HG03066 (cell line): ENCODE measurements around the gene GSE1.
"Not testable (repeated sequence)": the region's sequence is repeated elsewhere in the genome, so short reads cannot be mapped to it uniquely, and the experiment has no call there.

Source experiments
- ATAC-seq: cut with Tn5 transposase; IDR thresholded peaks from one replicate; pipeline ENCODE4 v1.9.1; 2021; ENCODE audit warnings: low read depth; ENCODE audit not compliant: unreplicated experiment

Gene GSE1

DNA sequence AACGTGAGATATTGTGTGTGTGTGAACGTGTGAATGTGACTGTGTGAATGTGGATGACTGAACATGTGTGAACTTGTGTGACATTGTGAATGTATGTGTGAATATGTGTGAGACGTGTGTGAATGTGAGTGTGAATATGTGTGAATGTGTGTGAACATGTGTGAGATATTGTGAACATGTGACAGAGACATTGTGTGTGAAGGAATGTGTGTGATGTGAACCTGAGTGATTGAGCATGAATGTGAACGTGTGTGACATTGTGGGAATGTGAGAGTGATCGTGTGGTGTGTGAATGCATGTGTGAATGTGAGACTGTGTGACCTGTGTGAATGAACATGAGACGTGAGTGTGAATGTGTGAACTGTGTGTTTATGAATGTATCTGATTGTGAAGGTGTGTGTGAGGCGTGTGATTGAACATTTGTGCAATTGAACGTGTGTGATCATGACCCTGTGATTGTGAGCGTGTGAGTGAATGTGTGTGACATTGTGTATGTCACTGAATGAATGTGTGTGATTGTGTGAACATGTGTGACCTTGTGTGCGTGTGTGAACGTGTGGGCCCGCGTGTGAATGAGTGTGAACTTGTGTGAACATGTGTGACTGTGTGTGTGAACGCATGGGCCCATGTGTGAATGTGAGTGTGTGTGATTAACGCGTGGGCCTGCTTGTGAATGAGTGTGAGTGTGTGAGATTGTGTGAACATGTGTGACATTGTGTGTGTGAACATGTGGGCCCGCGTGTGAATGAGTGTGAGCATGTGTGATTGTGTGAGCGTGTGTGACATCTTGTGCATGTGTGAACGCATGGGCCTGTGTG, 23.2 kb upstream of the GSE1 start:
- no peak for ATAC-seq

DNA sequence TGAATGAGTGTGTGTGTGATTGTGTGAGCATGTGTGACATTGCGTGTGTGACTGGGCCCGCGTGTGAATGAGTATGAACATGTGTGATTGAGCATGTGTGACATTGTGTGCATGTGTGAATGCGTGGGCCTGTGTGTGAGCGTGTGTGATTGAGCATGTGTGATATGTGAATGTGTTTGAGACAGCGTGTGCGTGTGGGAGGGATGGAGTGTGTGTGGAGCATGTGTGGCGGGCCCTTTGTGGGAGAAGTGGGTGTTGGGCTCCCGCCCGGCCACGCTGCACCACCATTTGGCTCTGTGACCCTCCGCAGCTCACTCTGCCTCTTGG, 22.7 kb upstream of the GSE1 start:
- ATAC-seq = no peak

DNA sequence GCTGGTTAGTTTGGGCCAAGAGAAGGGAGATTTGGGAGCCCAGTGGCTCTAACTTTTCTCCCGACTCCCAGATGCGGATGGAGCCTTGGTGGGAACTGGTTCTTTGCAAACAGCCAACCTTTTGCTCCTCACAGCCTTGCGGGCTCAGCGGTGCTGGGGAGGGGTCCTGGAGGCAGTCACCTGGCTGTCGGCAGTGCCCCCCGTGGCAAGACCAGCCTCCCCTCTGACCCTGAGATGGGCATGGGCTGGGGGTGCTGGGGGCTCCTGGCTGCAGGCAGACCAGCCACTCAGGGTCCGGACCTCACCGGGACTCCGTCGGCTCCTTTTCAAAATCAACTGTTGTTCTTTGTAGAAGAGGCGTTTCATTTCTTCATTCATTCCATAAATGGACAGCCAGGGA, 21.7 kb upstream of the GSE1 start:
- ATAC-seq = no peak

DNA sequence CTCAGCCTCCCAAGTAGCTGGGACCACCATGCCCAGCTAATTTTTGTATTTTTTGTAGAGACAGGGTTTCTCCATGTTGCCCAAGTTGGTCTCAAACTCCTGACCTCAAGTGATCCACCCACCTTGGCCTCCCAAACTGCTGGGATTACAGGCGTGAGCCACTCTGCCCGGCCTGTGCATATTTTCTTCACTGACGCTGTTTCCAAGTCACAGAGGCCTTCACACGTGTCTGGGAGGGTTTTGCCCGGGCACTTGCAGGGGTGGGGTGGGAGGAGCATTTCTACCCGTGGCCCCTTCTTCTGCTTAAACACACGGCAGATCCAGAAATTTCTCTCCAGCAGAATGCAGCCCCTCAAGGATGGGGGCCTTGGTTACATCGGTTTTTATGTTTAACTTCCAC, 20.8 kb upstream of the GSE1 start:
- ATAC-seq = not testable (repeated sequence)

DNA sequence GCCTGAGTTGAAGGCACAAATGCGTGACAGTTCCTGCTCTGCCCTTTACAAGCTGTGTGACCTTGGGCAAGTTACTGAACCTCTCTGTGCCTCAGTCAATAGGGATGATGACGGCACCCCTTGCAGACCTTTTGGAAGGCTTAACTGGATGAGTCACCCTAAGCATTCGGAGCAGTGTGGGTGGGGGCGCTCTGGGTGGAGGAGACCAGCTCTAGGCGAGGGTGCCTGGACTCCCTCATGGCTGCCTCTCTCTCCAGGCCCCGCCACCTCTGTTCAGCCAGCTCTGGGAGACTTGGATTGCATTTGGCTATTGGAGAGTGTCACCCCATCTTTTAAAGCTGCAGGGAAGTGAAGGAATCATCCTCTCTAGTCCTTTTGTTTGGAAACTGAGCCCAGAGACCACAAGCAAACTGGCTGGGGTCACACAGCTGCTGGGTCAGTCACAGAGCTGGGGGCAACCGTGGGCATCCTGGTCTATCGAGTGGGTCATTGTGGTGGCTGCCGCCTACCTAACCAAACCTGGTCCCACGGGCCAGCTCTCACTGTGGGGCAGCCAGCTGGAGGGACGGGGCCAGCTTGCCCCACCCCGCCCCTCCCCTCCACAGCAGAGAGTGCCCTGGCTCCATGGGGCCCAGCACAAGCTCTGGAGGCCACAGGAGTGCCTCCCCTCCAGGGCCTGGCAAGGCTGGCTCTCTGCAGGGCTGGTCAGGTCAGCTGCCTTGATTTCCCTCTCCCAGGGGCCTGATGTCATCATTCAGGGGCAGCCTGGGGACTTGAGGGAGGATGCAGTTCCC, 20.2 kb upstream of the GSE1 start:
- ATAC-seq = no peak

DNA sequence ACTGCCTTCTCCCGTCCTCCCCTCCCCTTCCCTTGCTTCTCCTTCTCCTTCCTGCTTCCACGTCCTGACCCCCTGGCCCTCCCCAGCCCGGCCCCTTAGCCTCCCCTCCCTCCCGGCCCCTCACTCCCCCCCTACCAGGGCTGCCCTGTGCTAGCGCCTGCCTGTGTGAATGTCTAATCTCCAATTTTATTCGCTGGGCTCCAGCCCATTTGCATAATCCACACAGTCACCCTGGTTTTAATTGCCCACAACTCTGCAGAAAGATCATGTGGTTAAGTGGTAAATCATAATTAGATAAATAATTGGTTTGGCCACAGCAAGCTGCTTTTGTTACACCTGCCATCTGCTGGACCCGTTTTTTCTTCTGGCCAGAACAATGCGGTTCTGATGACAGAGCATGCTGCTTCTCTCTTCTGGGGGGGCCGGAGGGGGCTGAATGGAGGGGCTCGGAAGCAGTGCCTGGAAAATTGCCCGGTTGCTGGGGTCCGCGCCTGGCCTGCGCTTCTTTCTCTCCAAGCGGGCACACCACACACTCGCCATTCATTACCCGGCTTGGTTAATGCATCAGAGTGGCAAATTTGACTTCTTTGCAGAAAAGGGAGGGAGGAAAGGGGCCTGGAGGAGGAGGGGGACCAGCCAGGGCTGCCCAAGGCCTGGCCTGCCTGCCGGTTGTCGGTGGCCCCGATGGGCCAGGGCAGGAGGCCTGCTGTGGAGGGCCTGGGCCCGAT, 19.5 kb upstream of the GSE1 start:
- no peak for ATAC-seq

DNA sequence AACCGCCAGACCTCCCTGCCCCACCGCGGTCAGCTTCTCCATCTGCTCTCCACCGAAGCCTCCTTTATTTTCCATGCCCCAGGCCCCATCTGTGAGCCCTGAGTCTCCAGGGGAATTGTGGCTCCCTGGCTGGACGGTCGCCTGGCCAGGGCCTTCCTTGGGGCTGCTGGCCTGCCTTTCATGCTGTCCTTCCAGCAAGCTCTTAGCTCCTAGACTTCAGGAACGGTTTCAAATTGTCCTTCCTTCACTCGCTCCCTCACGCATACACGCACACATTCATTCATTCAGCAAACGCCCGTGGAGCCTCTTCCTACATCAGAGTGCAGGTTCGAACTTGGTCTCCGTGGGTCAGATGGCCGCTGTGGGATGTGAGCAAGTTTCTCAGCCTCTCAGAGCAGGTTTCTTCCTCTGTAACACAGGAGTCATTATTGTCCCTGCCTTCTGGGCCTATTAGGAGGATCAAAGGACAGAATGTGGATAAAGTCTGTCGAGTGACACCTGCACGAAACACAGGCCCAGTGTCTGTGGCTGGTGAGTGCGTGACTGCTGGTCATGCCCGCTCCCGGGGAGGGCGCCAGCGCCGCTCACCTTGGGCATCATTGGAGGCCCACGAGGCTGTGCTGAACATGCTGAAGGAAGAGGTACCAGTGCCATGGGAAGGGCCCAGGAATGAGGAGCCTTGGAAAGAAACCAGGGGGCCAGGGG, 18.7 kb upstream of the GSE1 start:
- no peak for ATAC-seq

DNA sequence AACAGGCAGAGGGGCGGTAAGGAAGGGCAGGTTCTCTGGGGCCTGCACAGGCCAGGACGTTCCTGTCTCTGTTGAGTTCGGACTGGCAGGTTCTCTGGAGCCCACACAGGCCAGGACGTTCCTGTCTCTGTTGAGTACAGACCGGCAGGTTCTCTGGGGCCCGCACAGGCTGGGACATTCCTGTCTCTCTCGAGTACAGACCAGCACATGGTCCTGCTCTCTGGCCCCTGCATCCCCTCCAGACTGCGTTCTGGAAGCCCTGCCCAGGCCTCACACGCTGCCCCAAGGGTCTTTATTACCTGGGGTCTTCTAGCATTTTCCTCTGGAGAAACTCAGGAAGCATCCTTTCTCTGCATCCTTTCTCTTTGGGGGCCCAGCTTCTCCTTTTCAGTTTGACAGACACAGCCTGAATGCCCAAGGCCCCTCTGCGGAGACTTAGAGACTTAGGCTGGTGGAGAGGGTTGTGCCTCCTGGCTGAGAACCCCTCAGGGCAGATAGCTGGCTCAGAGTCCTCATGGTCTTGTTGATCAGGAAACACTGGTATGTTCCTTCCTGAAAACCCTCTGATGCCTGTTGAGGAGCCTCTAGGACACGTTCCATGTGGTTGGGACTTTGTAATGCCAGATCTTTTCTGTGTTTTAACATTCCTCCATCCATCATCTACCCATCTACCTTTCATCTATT, 18.0 kb upstream of the GSE1 start:
- no peak for ATAC-seq

DNA sequence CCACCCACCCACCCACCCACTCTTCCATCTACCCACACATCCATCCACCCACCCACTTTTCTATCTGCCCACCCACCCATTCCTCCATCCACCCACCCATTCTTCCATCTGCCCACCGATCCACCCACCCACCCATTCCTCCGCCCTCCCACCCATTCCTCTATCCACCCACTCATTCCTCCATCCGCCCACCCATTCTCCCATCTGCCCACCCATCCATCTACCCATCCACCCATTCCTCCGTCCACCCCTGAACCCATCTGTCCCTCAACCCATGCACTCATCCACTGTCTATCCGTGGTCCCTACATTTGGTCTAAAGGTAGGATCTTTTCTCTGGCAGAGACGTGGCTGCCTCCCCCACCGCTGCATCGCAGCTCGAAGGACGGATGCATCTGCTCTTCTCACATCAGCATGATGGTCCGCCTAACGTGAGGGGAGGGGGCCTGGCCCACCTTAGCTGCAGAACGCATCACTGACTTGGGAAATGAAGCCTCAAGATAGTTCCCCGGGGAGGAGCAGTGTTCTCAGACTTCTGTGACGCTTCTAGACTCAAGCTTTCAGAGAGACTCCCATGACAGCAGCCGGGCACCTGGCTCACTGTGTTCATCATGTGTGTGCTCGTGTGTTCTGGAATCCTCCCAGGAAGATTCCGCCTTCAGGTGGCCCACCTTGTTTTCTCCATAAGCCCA, 17.2 kb upstream of the GSE1 start:
- ATAC-seq = no peak

DNA sequence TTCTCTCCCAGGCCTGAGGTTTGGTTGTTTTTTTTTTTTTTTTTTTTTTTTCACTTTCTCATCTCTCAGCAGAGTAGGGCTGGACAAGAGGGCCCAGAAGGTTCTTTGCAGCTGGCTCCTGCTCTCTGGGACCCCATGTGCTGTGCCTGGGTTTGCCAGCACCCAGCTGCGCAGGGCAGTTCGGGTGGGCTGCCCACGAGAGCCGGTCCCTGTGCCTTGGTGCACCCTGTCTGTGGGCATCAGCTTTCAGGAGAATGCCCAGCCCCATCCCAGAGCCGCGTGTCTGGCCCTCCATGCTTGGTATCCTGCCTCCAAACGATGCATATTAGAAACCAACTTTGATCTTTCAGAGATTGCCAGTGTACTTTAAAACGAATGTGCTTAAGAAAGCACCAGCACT, 15.0 kb upstream of the GSE1 start:
- no peak for ATAC-seq

DNA sequence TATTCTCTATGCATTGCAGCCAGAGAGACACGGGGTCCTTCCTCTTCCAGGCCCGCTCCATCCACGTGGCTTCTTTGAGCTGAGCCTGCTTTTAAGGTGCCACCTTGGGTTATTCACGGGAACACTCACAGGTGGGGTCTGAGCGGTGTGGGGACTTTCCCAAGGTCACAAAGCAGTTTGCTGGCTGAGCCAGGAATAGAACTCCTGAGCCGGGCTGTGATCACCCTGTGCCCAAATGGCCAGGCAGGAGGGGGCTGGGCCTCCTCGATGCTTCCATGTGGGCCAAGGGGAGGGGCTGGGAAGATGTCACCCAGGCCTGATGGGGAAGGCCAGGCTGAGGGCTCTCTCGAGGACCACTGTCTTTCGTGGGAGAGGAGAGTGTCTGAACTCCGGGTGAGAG, 13.0 kb upstream of the GSE1 start:
- no peak for ATAC-seq

DNA sequence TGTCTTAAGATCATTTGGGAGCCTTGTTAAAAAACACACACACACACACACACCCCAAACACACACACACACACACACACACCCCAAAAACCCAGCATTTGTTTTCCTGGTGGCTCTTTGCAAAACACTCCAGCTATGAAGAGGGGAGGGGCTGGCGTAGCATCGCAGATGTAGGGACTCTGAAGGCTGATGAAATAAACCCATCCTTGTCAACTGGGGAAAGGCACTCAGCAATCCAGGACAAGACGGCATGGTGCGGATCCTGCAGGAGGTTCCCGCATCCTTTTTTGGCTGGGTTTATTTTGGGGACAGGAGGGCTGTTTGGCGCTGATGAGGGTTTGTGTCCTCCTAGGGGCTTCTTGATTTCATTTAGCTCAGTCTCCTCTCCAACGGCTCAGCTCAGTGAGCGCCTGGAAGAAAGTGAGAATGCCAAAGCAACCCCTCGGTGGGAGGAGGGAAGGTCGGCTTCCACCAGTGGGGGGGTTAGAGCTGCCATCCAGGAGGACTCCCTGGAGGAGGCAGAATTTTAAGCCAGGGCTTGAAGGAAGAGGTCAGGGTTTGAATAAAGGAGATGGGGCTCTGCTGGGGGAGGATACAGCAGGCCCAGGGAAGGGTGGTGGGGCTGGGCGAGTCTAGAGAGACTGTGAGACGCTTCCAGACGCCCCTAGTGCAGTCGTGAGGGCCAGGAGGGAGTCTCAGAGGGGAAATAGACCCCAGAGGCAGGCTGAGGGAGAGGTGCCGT, 12.4 kb upstream of the GSE1 start:
- ATAC-seq = no peak

DNA sequence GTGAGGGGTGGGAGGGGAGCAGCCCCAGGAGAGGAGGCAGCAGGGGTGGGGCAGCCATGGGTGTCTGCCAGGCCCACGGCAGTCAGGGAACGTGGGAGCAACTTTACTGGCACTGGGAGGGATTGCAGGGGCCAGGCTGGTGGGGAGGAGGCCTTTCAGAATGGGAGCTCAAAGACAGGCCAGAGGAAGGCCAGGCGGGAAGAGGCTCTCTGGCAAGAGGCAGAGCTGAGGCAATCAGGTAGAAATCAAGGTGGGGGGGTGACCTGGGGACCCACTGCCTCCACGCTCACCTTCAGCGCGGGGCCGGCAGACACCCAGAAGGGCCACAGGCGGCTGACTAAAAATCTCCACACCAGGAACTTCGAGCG, 11.9 kb upstream of the GSE1 start:
- no peak for ATAC-seq

DNA sequence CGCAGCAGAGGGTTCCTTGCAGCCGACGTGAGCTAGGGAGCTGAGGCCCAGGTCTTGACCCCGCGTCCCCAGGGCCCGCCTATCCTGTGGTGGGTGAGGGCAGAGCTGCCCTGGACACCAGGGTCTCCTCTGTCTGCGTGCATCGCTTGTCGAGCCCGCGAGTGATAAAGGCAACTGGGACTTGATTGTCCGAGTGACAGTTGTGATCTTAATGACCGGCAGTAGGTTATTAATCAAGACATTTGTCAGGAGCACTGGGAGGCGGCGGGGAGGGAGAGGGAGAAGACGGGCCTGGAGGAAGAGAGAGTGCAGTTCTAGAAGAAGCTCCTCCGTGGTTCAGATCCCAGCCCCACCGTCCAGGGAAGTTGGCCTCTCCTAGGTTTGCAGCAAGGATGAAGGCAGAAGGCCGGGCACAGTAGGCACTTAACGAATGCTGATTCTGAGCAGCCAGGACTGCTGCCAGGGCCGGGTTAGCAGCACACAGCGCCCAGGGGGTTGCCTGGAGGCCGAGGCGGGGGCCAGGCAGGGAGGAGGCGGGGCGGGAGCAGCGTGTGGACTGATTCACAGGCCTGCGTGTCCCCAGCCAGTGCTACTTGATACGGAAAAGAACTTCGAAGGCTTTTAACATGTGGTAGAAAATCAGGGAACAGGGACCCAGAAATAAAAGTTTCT, 11.3 kb upstream of the GSE1 start:
- ATAC-seq = no peak

DNA sequence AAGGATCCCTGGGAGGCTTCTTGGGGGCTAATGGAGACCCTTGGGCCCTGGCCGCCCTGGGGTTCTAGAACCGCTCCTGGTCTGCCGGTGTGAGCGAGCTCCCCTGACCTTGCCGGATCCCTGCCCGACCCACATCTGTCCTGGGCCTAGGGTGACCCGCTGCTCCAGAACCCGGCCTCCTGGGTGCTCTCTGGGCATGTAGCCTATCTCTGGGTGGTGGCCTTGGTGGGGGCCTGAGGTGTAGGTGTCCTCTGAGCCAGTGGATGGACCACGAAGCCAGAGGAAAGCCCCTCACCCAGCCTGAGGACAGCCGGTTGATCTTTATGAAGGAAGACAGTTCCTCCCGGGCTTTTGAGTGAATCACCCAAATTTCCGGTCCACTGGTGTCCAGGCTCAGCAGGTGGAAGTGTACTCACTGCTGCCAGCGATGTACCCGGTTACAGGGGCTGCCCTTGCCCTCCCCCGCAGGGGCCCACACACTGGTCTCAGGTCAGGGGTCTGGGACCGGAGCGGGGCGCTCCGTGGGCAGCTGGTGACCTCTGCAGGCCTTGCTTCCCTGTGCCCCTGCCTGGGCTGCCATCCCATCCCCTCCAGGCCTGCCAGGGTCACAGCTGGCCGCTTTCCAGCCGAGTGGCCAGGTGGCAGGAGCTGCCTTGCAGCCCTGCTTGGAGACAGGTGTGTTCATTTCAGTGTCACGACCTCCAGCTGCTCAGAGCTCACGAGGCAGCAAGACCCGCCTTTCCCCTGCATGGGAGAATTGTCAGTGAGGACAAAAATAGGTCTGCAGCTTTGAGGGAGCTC, 10.5 kb upstream of the GSE1 start:
- no peak for ATAC-seq

DNA sequence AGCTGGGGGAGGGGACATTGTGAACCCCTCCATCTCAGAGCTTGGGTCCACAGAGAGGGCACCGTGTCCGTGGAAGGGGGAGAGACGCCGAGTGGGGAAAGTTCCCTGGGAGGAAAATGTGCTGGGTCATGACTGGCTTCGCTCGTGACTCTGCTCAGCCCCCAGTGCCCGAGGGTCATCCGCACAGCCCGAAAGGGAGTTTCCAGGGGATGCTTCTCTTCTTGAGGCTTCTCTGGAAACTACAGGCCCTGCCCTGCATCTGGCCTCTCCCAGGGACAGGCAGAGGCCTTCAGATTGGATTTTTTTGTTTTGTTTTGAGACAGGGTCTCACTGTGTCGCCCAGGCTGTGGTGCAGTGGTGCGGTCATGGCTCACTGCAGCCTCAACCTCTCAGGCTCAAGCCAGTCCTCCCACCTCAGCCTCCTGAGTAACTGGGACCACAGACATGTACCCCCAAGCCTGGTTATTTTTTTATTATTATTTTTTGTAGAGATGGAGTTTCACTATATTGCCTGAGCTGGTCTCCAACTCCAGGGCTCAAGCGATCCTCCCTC, 9.8 kb upstream of the GSE1 start:
- no peak for ATAC-seq

DNA sequence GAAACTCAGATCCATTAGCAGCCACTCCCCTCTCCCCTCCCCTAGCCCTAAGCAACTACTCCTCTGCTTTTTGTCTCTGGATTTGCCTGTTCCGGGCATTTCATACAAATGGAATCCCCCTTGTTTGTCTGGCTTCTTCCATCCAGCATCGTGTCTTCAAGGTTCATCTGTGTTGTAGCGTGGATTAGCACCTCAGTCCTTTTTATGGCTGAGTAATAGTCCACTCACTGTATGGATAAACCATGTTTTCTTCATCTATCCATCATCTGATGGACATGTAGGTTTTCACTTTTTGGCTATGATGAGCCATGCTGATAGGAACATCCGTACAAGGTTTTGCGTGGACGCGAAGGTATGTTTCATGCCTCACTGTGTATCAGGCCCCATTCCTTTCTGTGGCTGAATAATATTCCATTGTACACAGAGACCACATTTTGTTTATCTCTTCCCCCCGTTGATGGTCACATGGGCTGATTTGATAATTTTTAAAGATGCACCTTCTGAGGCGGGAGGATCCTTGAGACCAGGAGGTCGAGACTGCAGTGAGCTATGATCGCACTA, 8.9 kb upstream of the GSE1 start:
- ATAC-seq = no peak
